ENCODE measurements around the gene ONECUT1.

Gene ONECUT1

GRCh38 chr15:52796753-52797520 lies 6.8 kb upstream of the ONECUT1 start:
- no peak for DNase-seq

- no peak for DNase-seq
Observed at GRCh38 chr15:52796228-52796521, 6.0 kb upstream of the ONECUT1 start.

GRCh38 chr15:52795464-52796227 lies 5.5 kb upstream of the ONECUT1 start:
- DNase-seq: no peak

- DNase-seq: no peak
Observed at GRCh38 chr15:52794665-52795463, 4.7 kb upstream of the ONECUT1 start.

GRCh38 chr15:52791776-52792175 lies 1.6 kb upstream of the ONECUT1 start:
- no peak for DNase-seq

- DNase-seq: no peak
Observed at GRCh38 chr15:52790941-52791751, 1.0 kb upstream of the ONECUT1 start.

GRCh38 chr15:52789601-52790168 lies 451 bp downstream of the ONECUT1 start:
- DNase-seq: peak; percentile 14

GRCh38 chr15:52789008-52789600 lies 1.0 kb downstream of the ONECUT1 start:
- no peak for DNase-seq

- DNase-seq: no peak
Observed at GRCh38 chr15:52788099-52788986, 1.8 kb downstream of the ONECUT1 start.

GRCh38 chr15:52787549-52788098 lies 2.5 kb downstream of the ONECUT1 start:
- no peak for DNase-seq

GRCh38 chr15:52787123-52787503 lies 3.0 kb downstream of the ONECUT1 start:
- no peak for DNase-seq

GRCh38 chr15:52786436-52787122 lies 3.6 kb downstream of the ONECUT1 start:
- DNase-seq: no peak

- DNase-seq: no peak
Observed at GRCh38 chr15:52785672-52786406, 4.3 kb downstream of the ONECUT1 start.

- no peak for DNase-seq
Observed at GRCh38 chr15:52784799-52785671, 5.1 kb downstream of the ONECUT1 start.

- DNase-seq: no peak
Observed at GRCh38 chr15:52783929-52784798, 6.0 kb downstream of the ONECUT1 start.

- no peak for DNase-seq
Observed at GRCh38 chr15:52783191-52783829, 6.8 kb downstream of the ONECUT1 start.

- no peak for DNase-seq
Observed at GRCh38 chr15:52782514-52782913, 7.6 kb downstream of the ONECUT1 start.
